MM.1S (cell line): ENCODE results near the gene CFD.

Experiments used
- CTCF ChIP-seq: fragments of 300-600 bp; sonication (generic); IDR thresholded peaks from 2 replicates; pipeline ENCODE4 v1.5.1; 2016; ENCODE audit warnings: antibody characterized with exemption, low read length, mixed read lengths
- EZH2phosphoT487 ChIP-seq: fragments of 300-600 bp; sonication (generic); IDR thresholded peaks from 2 replicates; pipeline ENCODE4 v1.6.1; 2018; ENCODE audit warnings: antibody characterized with exemption, low read length

DNA sequence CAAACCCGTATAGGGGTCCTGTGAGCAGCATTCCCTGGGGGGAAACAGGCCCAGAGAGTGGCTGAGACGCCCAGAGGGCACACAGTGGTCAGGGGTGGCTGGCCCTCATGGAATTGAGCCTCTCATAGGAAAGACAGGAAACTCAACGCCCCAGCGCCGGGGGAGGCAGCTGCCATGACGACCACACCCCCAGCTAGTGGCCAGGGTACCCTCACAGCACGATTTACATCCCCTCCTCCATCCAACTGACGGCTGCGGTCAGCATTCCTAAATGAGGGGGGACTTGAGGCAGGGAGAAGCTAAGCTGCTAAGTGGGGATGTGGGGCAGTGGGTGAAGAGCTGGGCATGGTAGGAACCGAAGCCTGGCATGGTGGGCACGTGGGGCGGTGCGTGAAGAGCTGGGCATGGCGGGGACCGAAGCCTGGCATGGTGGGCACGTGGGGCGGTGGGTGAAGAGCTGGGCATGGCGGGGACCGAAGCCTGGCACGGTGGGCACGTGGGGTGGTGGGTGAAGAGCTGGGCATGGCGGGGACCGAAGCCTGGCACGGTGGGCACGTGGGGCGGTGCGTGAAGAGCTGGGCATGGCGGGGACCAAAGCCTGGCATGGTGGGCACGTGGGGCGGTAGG lies 23.5 kb downstream of the CFD start:
- TF ChIP-seq CTCF (no peak), EZH2phosphoT487 (no peak)
